Mucosa of descending colon (tissue), 3 donors: Measurements from ENCODE around the gene ANP32A. TPM values are rescaled to one million over a fixed set of nuclear protein-coding genes. Genes with fewer than 3 reads are reported as not detected.

ENCODE experiments used
- ATAC-seq: fragments of 200-7000 bp; cut with Tn5 transposase; one replicate; pipeline ENCODE4 v1.9.1; 2020; ENCODE audit warnings: mild to moderate bottlenecking, moderate library complexity
- DNase-seq, 3 donors: peaks; one replicate each; pipeline ENCODE4 v3.0.0-alpha.2; 2020
- H3K36me3 ChIP-seq: fragments of 200-600 bp; one replicate; pipeline ENCODE4 v1.8.0; 2021; ENCODE audit warnings: low read depth, mild to moderate bottlenecking
- H3K4me1 ChIP-seq: fragments of 200-600 bp; one replicate; pipeline ENCODE4 v1.8.0; 2021; ENCODE audit warnings: low read depth, mild to moderate bottlenecking
- H3K4me3 ChIP-seq: fragments of 200-600 bp; one replicate; pipeline ENCODE4 v1.8.0; 2021; ENCODE audit warnings: mild to moderate bottlenecking
- H3K9me3 ChIP-seq: fragments of 200-600 bp; one replicate; pipeline ENCODE4 v1.8.0; 2021; ENCODE audit warnings: mild to moderate bottlenecking
- CTCF ChIP-seq: fragments of 200-600 bp; IDR thresholded peaks from one replicate; pipeline ENCODE4 v1.8.0; 2022; ENCODE audit warnings: antibody characterized with exemption, mild to moderate bottlenecking
- intact Hi-C, 2 donors: fragments of 100-400 bp; cut with DNase I in 1 of 2; cut with micrococcal nuclease in 1 of 2; formaldehyde crosslinking; loops; one replicate each; pipeline versions ENCODE4 v1.11.0 to v1.11.1; 2022; cut with DNase I, micrococcal nuclease
- total RNA-seq, 3 donors: library from RNA; stranded (reverse); fragmentation: NEBNext Ultra II Directional in 2 of 3; extraction: Animal tissue kit (Norgen Biotek cat#: 25700) in 2 of 3; gene quantifications; one replicate each; pipeline versions ENCODE4 v1.2.1 to v1.2.4, GENCODE V29; 2021 to 2023
- donor health status: DM: no; HTN: no; CAD: no; lungs with moderate emphysema.
- donor health status: DM: no; HTN: no; CAD: no.
- donor health status: DM: no; HTN: yes; CAD: no.

The ANP32A gene
- total RNA-seq, 3 donors from 2014 or later: 101 to 113 (median 109) TPM

- Histone ChIP-seq H3K36me3 (no peaks in the 10 kb centered on the region), H3K4me1 (peaks cover 11% of the 10 kb centered on the region)
These were observed 11.9 kb downstream of the ANP32A start for GRCh38 chr15:68808770-68809169.

GRCh38 chr15:68808091-68808490 is 12.6 kb downstream of the ANP32A start:
- H3K36me3 ChIP-seq: no peaks in the 10 kb centered on the region
- intact Hi-C loops: no loop called here
- H3K9me3 ChIP-seq: no peaks in the 10 kb centered on the region
- ATAC-seq: no peak
- no peak for TF ChIP-seq CTCF
- peaks cover 8% of the 10 kb centered on the region for H3K4me1 ChIP-seq
- H3K4me3 ChIP-seq: no peak overlapping the region
- no peak for DNase-seq

More at GRCh38 chr15:68808770-68809169, 11.9 kb downstream of the ANP32A start:
- no peaks in the 10 kb centered on the region for H3K9me3 ChIP-seq
- DNase-seq (no peak), ATAC-seq (no peak)
- no peak for TF ChIP-seq CTCF
- H3K4me3 ChIP-seq: no peak overlapping the region
- intact Hi-C loops: no loop called here

GRCh38 chr15:68807249-68807648 is 13.4 kb downstream of the ANP32A start:
- intact Hi-C loops: no loop called here
- ATAC-seq: no peak
- H3K9me3 ChIP-seq: no peaks in the 10 kb centered on the region
- peaks cover 5% of the 10 kb centered on the region for H3K4me1 ChIP-seq
- TF ChIP-seq CTCF: no peak
- H3K36me3 ChIP-seq: no peaks in the 10 kb centered on the region
- H3K4me3 ChIP-seq: no peak overlapping the region
- no peak for DNase-seq

- H3K4me3 ChIP-seq: no peak overlapping the region
- intact Hi-C loops: no loop called here
- DNase-seq (no peak), ATAC-seq (no peak)
- H3K9me3 ChIP-seq: no peaks in the 10 kb centered on the region
- H3K36me3 ChIP-seq: no peaks in the 10 kb centered on the region
- H3K4me1 ChIP-seq: peaks cover 5% of the 10 kb centered on the region
- TF ChIP-seq CTCF: no peak
These were observed 14.3 kb downstream of the ANP32A start for GRCh38 chr15:68806220-68807060.

GRCh38 chr15:68802373-68802772 is 18.3 kb downstream of the ANP32A start:
- Histone ChIP-seq H3K4me3 (no peak overlapping the region), H3K4me1 (peaks cover 14% of the 10 kb centered on the region), H3K9me3 (no peaks in the 10 kb centered on the region), H3K36me3 (no peaks in the 10 kb centered on the region)
- intact Hi-C loops: no loop called here
- no peak for TF ChIP-seq CTCF
- DNase-seq (no peak), ATAC-seq (no peak)
